ENCODE data around the gene TPO. TPM values are rescaled to one million over a fixed set of nuclear protein-coding genes. Genes with fewer than 3 reads are reported as not detected.

TPO gene
- total RNA-seq, 1 experiment from 2014 or later: not detected

GRCh38 chr2:1375794-1376193, 37.5 kb upstream of the TPO start:
- no peaks in the 10 kb centered on the region for H3K23me2 ChIP-seq (ENCODE audit: insufficient read length, low read depth, low read length, poor library complexity, severe bottlenecking)
- no peak overlapping the region for H3K4me3 Mint-ChIP-seq
- no peak overlapping the region for H2BK20ac ChIP-seq (ENCODE audit: low read depth, low read length, poor library complexity, severe bottlenecking)
- peaks cover 32% of the 10 kb centered on the region for H3K27me3 Mint-ChIP-seq (ENCODE audit: low read depth)
- no peak overlapping the region for H2BK120ac ChIP-seq (ENCODE audit: low read depth, low read length, poor library complexity, severe bottlenecking)
- H2BK12ac ChIP-seq (ENCODE audit: insufficient read length, low read depth, low read length): no peak overlapping the region
- H3K23ac ChIP-seq (ENCODE audit: insufficient read length, low read depth, low read length): no peak overlapping the region
- no peak overlapping the region for H2AFZ ChIP-seq (ENCODE audit: low read length)
- no peaks in the 10 kb centered on the region for H3K79me1 ChIP-seq (ENCODE audit: insufficient read depth, low read depth, low read length, poor library complexity, severe bottlenecking)
- no peaks in the 10 kb centered on the region for H3K9me3 Mint-ChIP-seq
- H3K4me2 ChIP-seq (ENCODE audit: insufficient read depth, insufficient read length, low read length): no peak overlapping the region
- no peak overlapping the region for H4K91ac ChIP-seq (ENCODE audit: insufficient read length, low read depth, low read length)
- no peak for DNase-seq
- no peak overlapping the region for H4K8ac ChIP-seq (replicated peaks; ENCODE audit: insufficient read length, low read depth, low read length)
- no peak overlapping the region for H3K56ac ChIP-seq (ENCODE audit: insufficient read length, low read depth, low read length)
- peaks cover 0 to 2% of the 10 kb centered on the region in 2 experiments; a peak in 1 of 4 replicates for H3K4me1 Mint-ChIP-seq
- no peaks in the 10 kb centered on the region for H3K36me3 Mint-ChIP-seq (ENCODE audit: insufficient read depth in 1 of 3, low read depth in 3 of 3)
- H3K9ac ChIP-seq (ENCODE audit: extremely low read depth, insufficient read length, low read length): no peak overlapping the region
- WGBS (ENCODE audit: extremely low coverage, insufficient read length, low lambda C conversion rate): no CpG with 5 or more reads among the region's 14 CpGs
- H3T11ph ChIP-seq (ENCODE audit: low read length): no peak overlapping the region
- no peak overlapping the region for H2AK5ac ChIP-seq (ENCODE audit: insufficient read length, low read length)
- H3K18ac ChIP-seq (ENCODE audit: insufficient read length, low read depth, low read length): no peak overlapping the region
- H3K79me2 ChIP-seq (ENCODE audit: insufficient read depth, low read length): no peaks in the 10 kb centered on the region
- no peak overlapping the region for H4K5ac ChIP-seq (ENCODE audit: insufficient read length, low read depth, low read length)
- H3K4ac ChIP-seq (ENCODE audit: low read depth, low read length): no peak overlapping the region
- H2BK5ac ChIP-seq (ENCODE audit: insufficient read length, low read length): no peak overlapping the region
- H3K9me3 ChIP-seq (ENCODE audit: control insufficient read depth, low read depth, low read length): no peaks in the 10 kb centered on the region
- H3K14ac ChIP-seq (ENCODE audit: insufficient read depth, low read length): no peak overlapping the region
- no peaks in the 10 kb centered on the region for H4K20me1 ChIP-seq (ENCODE audit: control insufficient read depth, insufficient read depth, insufficient read length)
- H2BK15ac ChIP-seq (ENCODE audit: low read depth, low read length): no peak overlapping the region
- no peaks in the 10 kb centered on the region for H3K4me1 ChIP-seq (ENCODE audit: insufficient read depth, low read length)
- no peaks in the 10 kb centered on the region for H3K27me3 ChIP-seq (ENCODE audit: insufficient read depth, low read length)
- H3K27ac ChIP-seq (ENCODE audit: insufficient read length, low read depth, low read length): no peak overlapping the region
- no peak for TF ChIP-seq CTCF (conservative IDR thresholded peaks at IDR 0.05)
- no peak overlapping the region for H3K27ac Mint-ChIP-seq

Measured in H9 (cell line).